ENCODE measurements around the gene HIPK2.

Gene HIPK2

GRCh38 chr7:139727151-139727705, 50.6 kb downstream of the HIPK2 start:
- TF ChIP-seq ZFX (IDR thresholded peaks at IDR 0.05): no peak
- TF ChIP-seq CTCF (conservative IDR thresholded peaks at IDR 0.05): no peak

GRCh38 chr7:139726485-139726869, 51.3 kb downstream of the HIPK2 start:
- peak overlapping the region; percentile 90 for H3K27ac ChIP-seq
- no peak for TF ChIP-seq CTCF (conservative IDR thresholded peaks at IDR 0.05)
- no peak for TF ChIP-seq ZFX (IDR thresholded peaks at IDR 0.05)

More at GRCh38 chr7:139727151-139727705, 50.6 kb downstream of the HIPK2 start:
- peak overlapping the region; percentile 90; the same call in 1 of the 2 replicates for H3K27ac ChIP-seq

- peak overlapping the region; percentile 90 for H3K27ac ChIP-seq
- TF ChIP-seq CTCF (conservative IDR thresholded peaks at IDR 0.05) (no peak), ZFX (IDR thresholded peaks at IDR 0.05) (no peak)
These were observed 51.8 kb downstream of the HIPK2 start for GRCh38 chr7:139725858-139726484.

GRCh38 chr7:139725077-139725476, 52.7 kb downstream of the HIPK2 start:
- peak overlapping the region; percentile 90 for H3K27ac ChIP-seq
- TF ChIP-seq CTCF (conservative IDR thresholded peaks at IDR 0.05) (no peak), ZFX (IDR thresholded peaks at IDR 0.05) (no peak)

GRCh38 chr7:139722604-139723003, 55.2 kb downstream of the HIPK2 start:
- no peak for TF ChIP-seq CTCF (conservative IDR thresholded peaks at IDR 0.05)
- TF ChIP-seq ZFX (IDR thresholded peaks at IDR 0.05): no peak
- peak overlapping the region; percentile 32; the same call in 1 of the 2 replicates for H3K27ac ChIP-seq

- TF ChIP-seq ZFX (IDR thresholded peaks at IDR 0.05) (no peak), CTCF (conservative IDR thresholded peaks at IDR 0.05) (no peak)
- peak overlapping the region; percentile 72; the same call in 1 of the 2 replicates for H3K27ac ChIP-seq
These were observed 56.0 kb downstream of the HIPK2 start for GRCh38 chr7:139721821-139722220.

GRCh38 chr7:139721417-139721816, 56.4 kb downstream of the HIPK2 start:
- H3K27ac ChIP-seq: peak overlapping the region; percentile 72
- TF ChIP-seq CTCF (conservative IDR thresholded peaks at IDR 0.05) (no peak), ZFX (IDR thresholded peaks at IDR 0.05) (no peak)
